Mesenteric fat pad (tissue), 1 donor: ENCODE results near the gene ADGRA1. TPM values are rescaled to one million over a fixed set of nuclear protein-coding genes. Genes with fewer than 3 reads are reported as not detected.
A peak's percentile ranks its signal among the peaks of the same experiment; 100 is the strongest.
"Not testable (repeated sequence)": the region's sequence is repeated elsewhere in the genome, so short reads cannot be mapped to it uniquely, and the experiment has no call there.

ENCODE experiments used
- DNase-seq: peaks from one replicate; pipeline ENCODE4 v3.0.0-alpha.2; 2020; ENCODE audit warnings: low spot score
- total RNA-seq: library from RNA; stranded (reverse); fragmentation: NEBNext Ultra II Directional; extraction: Animal tissue kit (Norgen Biotek cat#: 25700); gene quantifications from one replicate; pipeline ENCODE4 v1.2.1, GENCODE V29; 2021
- donor health status: DM: yes; HTN: yes; CAD: no.

Gene ADGRA1
- total RNA-seq, 1 donor from 2014 or later, result not detected

- DNase-seq, result no peak
Observed at GRCh38 chr10:133109711-133110110, 22.0 kb downstream of the ADGRA1 start.

GRCh38 chr10:133110133-133110532, 22.4 kb downstream of the ADGRA1 start:
- no peak for DNase-seq

GRCh38 chr10:133110609-133111275, 23.0 kb downstream of the ADGRA1 start:
- no peak for DNase-seq

GRCh38 chr10:133111640-133112039, 23.9 kb downstream of the ADGRA1 start:
- DNase-seq, result not testable (repeated sequence)

- DNase-seq, result no peak
Observed at GRCh38 chr10:133113146-133113830, 25.6 kb downstream of the ADGRA1 start.

GRCh38 chr10:133113847-133114246, 26.1 kb downstream of the ADGRA1 start:
- DNase-seq, result no peak

GRCh38 chr10:133114251-133114650, 26.5 kb downstream of the ADGRA1 start:
- DNase-seq, result no peak

- no peak for DNase-seq
Observed at GRCh38 chr10:133114726-133115452, 27.2 kb downstream of the ADGRA1 start.

- DNase-seq, result no peak
Observed at GRCh38 chr10:133115453-133115842, 27.7 kb downstream of the ADGRA1 start.

GRCh38 chr10:133115976-133116375, 28.3 kb downstream of the ADGRA1 start:
- DNase-seq, result no peak

- DNase-seq, result no peak
Observed at GRCh38 chr10:133116455-133116854, 28.7 kb downstream of the ADGRA1 start.

- DNase-seq, result no peak
Observed at GRCh38 chr10:133117036-133117687, 29.4 kb downstream of the ADGRA1 start.

- DNase-seq, result no peak
Observed at GRCh38 chr10:133117688-133118071, 30.0 kb downstream of the ADGRA1 start.

GRCh38 chr10:133121479-133121878, 33.8 kb downstream of the ADGRA1 start:
- no peak for DNase-seq

- no peak for DNase-seq
Observed at GRCh38 chr10:133122171-133122935, 34.6 kb downstream of the ADGRA1 start.

GRCh38 chr10:133123050-133123745, 35.5 kb downstream of the ADGRA1 start:
- no peak for DNase-seq

GRCh38 chr10:133123746-133124356, 36.1 kb downstream of the ADGRA1 start:
- no peak for DNase-seq

- DNase-seq, result no peak
Observed at GRCh38 chr10:133124357-133125211, 36.9 kb downstream of the ADGRA1 start.

- DNase-seq, result peak; percentile 49
Observed at GRCh38 chr10:133125901-133126300, 38.2 kb downstream of the ADGRA1 start.
